Gastroesophageal sphincter (tissue), 3 donors: ENCODE results near the gene PTPRK.

Experiments used
- CTCF ChIP-seq, 4 experiments: fragments of 200-600 bp in 2 of 4; fragments of 450-650 bp in 2 of 4; sonication (generic) in 1 of 4; IDR thresholded peaks; one replicate each; pipeline ENCODE4 v1.5.1; 2017 to 2019; ENCODE audit warnings: antibody characterized with exemption in 4 of 4, mild to moderate bottlenecking in 2 of 4, moderate library complexity in 2 of 4
- POLR2A ChIP-seq, 2 donors: fragments of 450-650 bp; IDR thresholded peaks; one replicate each; pipeline ENCODE4 v1.6.1; 2017; ENCODE audit warnings: antibody characterized with exemption in 2 of 2, mild to moderate bottlenecking in 2 of 2, moderate library complexity in 1 of 2
- POLR2AphosphoS5 ChIP-seq: sonication (generic); formaldehyde crosslinking; IDR thresholded peaks from one replicate; pipeline ENCODE4 v1.6.1; 2017; ENCODE audit warnings: antibody characterized with exemption

DNA sequence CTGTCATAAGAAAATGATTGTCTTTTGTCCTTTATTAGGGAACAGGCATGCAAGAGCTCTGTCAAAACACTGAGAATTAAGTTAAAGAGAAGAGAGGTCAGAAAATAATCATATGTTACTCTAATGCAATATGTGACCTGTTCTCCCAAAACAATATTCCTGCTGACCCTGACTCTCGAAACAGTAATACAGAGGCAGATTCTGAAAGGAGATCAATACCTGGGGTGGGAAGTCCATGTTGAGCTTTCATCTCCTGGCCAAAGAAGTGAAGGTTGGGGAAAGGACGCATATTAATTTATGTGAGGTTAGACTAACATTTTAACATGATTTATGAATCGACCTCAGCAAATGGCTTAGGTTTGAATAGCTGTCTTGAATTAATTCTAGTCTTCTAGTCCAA is 243.0 kb downstream of the PTPRK start:
- TF ChIP-seq CTCF (IDR thresholded peaks at IDR 0.05) (no peak), POLR2A (IDR thresholded peaks at IDR 0.05) (no peak), POLR2AphosphoS5 (no peak)
